DOHH2 (cell line): Measurements from ENCODE around the gene CPEB3.

ENCODE experiments used
- H3F3A ChIP-seq: fragments of 200-600 bp; sonication (generic), shearing (Covaris generic); 2 replicates; pipeline ENCODE4 v1.6.0; 2016; ENCODE audit warnings: antibody characterized with exemption, mild to moderate bottlenecking; ENCODE audit not compliant: control insufficient read depth, insufficient read depth
- H3K27ac ChIP-seq: fragments of 200-600 bp; sonication (generic); 2 replicates; pipeline ENCODE4 v1.5.1; 2014; ENCODE audit warnings: low read depth, mild to moderate bottlenecking, low read length, moderate library complexity
- H3K27me3 ChIP-seq: fragments of 200-600 bp; sonication (generic); 2 replicates; pipeline ENCODE4 v1.6.1; 2014; ENCODE audit warnings: mild to moderate bottlenecking, low read length, mixed read lengths; ENCODE audit not compliant: control insufficient read depth
- H3K36me3 ChIP-seq: fragments of 200-600 bp; sonication (generic); 2 replicates; pipeline ENCODE4 v1.6.1; 2014; ENCODE audit warnings: mild to moderate bottlenecking, low read length, moderate library complexity, mixed read lengths; ENCODE audit not compliant: control insufficient read depth
- H3K4me1 ChIP-seq: fragments of 200-600 bp; sonication (generic); 2 replicates; pipeline ENCODE4 v1.6.1; 2014; ENCODE audit warnings: mild to moderate bottlenecking, low read length, mixed read lengths; ENCODE audit not compliant: control insufficient read depth
- H3K4me2 ChIP-seq: fragments of 200-600 bp; sonication (generic); 2 replicates; pipeline ENCODE4 v1.6.0; 2014; ENCODE audit warnings: mild to moderate bottlenecking, low read length, moderate library complexity
- H3K4me3 ChIP-seq: fragments of 200-600 bp; sonication (generic); 2 replicates; pipeline ENCODE4 v1.5.1; 2014; ENCODE audit warnings: mild to moderate bottlenecking, low read length, mixed read lengths
- H3K79me2 ChIP-seq: fragments of 200-600 bp; sonication (generic); 2 replicates; pipeline ENCODE4 v1.6.1; 2014; ENCODE audit warnings: mild to moderate bottlenecking, low read length, mixed read lengths; ENCODE audit not compliant: control insufficient read depth
- H3K9me2 ChIP-seq: fragments of 200-600 bp; sonication (generic); replicated peaks from 2 replicates; pipeline ENCODE4 v1.6.1; 2014; ENCODE audit warnings: mild to moderate bottlenecking, low read length, mixed read lengths; ENCODE audit not compliant: control insufficient read depth
- H3K9me3 ChIP-seq: fragments of 200-600 bp; sonication (generic); 2 replicates; pipeline ENCODE4 v1.6.1; 2014; ENCODE audit warnings: antibody characterized with exemption, low read length, mixed read lengths; ENCODE audit not compliant: control insufficient read depth, insufficient read depth
- H4K20me1 ChIP-seq: fragments of 200-600 bp; sonication (generic); 2 replicates; pipeline ENCODE4 v1.6.0; 2014; ENCODE audit warnings: low read depth, mild to moderate bottlenecking, antibody characterized with exemption, low read length, moderate library complexity; ENCODE audit not compliant: control insufficient read depth, insufficient read depth
- CTCF ChIP-seq: fragments of 200-600 bp; sonication (generic); IDR thresholded peaks from one replicate; pipeline ENCODE4 v1.5.1; 2014; ENCODE audit warnings: antibody characterized with exemption, mild to moderate bottlenecking, low read depth, low read length; ENCODE audit not compliant: poor library complexity, severe bottlenecking
- EZH2phosphoT487 ChIP-seq: fragments of 200-600 bp; sonication (generic); IDR thresholded peaks from 2 replicates; pipeline ENCODE4 v1.6.1; 2017; ENCODE audit warnings: borderline replicate concordance, mild to moderate bottlenecking, antibody characterized with exemption, low read length, moderate library complexity, mixed read lengths

CPEB3 gene

GRCh38 chr10:92110039-92110794 lies 180.7 kb downstream of the CPEB3 start:
- Histone ChIP-seq H4K20me1 (no peaks in the 10 kb centered on the region), H3K9me3 (no peaks in the 10 kb centered on the region), H3K4me3 (no peak overlapping the region), H3K4me1 (no peaks in the 10 kb centered on the region), H3K79me2 (no peaks in the 10 kb centered on the region), H3K9me2 (no peaks in the 10 kb centered on the region), H3F3A (no peaks in the 10 kb centered on the region), H3K36me3 (no peaks in the 10 kb centered on the region), H3K27ac (no peak overlapping the region), H3K27me3 (no peaks in the 10 kb centered on the region), H3K4me2 (no peak overlapping the region)
- no peak for TF ChIP-seq CTCF
- no peak for TF ChIP-seq EZH2phosphoT487

GRCh38 chr10:92108747-92109146 lies 182.1 kb downstream of the CPEB3 start:
- Histone ChIP-seq H3K9me3 (no peaks in the 10 kb centered on the region), H4K20me1 (no peaks in the 10 kb centered on the region), H3K79me2 (no peaks in the 10 kb centered on the region), H3K4me2 (no peak overlapping the region), H3K4me1 (no peaks in the 10 kb centered on the region), H3F3A (no peaks in the 10 kb centered on the region), H3K36me3 (no peaks in the 10 kb centered on the region), H3K9me2 (no peaks in the 10 kb centered on the region), H3K27me3 (no peaks in the 10 kb centered on the region), H3K4me3 (no peak overlapping the region), H3K27ac (no peak overlapping the region)
- no peak for TF ChIP-seq CTCF

GRCh38 chr10:92108120-92108519 lies 182.8 kb downstream of the CPEB3 start:
- no peak overlapping the region for H3K4me3 ChIP-seq
- H3K9me2 ChIP-seq: no peaks in the 10 kb centered on the region
- H3K9me3 ChIP-seq: no peaks in the 10 kb centered on the region
- H3K27ac ChIP-seq: no peak overlapping the region
- TF ChIP-seq CTCF (no peak), EZH2phosphoT487 (no peak)
- no peaks in the 10 kb centered on the region for H3F3A ChIP-seq
- no peaks in the 10 kb centered on the region for H3K4me1 ChIP-seq
- no peaks in the 10 kb centered on the region for H3K79me2 ChIP-seq
- no peaks in the 10 kb centered on the region for H4K20me1 ChIP-seq
- no peaks in the 10 kb centered on the region for H3K36me3 ChIP-seq
- H3K27me3 ChIP-seq: no peaks in the 10 kb centered on the region
- no peak overlapping the region for H3K4me2 ChIP-seq
